ENCODE results near the gene RNF123.

GRCh38 chr3:49702672-49703071 lies 13.3 kb downstream of the RNF123 start:
- TF ChIP-seq CTCF (IDR thresholded peaks at IDR 0.05; ENCODE audit: low read length) (no peak), EZH2 (IDR thresholded peaks at IDR 0.05; ENCODE audit: borderline replicate concordance, low read length) (no peak)

Data from OCI-LY1 (cell line).